COLO668 (cell line): ENCODE results near the gene C14orf93.

ENCODE experiments used
- DNase-seq: peaks from one replicate; lab custom pipeline; 2025; ENCODE audit not compliant: unreplicated experiment; lab: John Stamatoyannopoulos, UW

Gene C14orf93

DNA sequence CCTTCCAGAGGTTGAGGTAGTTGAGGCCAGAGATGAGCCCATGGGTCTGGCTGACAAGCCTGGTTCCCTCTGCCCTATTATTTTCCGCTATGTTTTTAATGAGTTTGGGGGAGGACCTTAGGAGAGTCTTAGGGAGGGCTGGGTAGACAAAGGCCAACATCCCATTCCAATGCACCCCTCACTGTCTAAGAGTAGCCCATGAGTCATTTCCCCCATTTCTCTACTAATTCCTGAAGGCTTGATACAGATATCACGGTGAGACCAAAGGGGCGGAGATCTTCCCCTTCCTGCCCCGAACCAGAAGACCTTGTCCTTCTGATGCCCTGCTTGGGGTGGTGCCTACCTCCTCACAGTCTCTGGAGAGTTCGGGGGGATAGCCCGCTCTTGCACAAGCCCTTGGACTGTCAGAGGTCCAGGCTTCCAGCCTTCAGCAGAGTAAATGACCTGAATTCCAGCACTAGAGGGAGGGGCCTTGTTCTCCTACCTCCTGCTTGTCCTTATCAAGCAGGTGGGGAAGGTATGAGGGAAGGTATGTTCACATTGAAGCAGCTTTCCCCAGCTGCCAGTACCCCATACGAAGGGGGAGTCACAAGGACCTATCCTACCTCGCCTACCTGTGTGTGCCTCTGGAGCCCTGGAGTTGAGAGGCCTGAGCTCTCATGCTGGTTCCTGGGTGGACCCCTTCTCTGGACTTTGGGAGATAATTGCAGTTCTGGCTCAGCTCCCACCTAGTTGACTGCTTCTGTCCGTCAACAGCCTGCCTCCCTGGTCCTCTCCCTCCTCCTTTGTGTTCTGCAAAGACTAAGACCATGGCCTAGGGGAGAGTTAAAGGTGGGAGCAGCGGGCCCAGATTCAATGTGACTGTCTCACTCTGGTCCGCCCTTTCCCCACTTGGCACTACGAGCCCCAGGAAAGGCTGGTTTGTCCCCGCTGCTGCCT, 35.7 kb upstream of the C14orf93 start:
- DNase-seq, result no peak

DNA sequence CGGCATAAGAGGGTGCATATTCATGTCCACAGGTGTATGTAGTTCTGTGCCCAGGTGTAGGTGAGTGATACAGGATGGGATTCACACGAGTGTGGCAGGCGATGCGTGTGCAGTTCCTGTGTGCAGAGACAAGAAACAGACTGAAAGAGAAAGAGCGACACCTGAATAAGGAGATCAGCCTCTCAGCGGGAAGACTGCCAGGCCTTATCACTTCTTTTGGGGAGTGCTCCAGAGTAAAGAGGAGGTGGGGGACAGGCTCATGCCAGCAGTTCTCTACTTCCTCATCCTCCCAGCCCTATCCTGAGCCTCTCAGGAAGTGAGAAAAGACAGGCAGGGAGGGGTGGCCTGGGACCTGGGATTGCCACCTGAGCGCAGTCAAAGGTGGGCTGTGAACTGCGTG, 34.9 kb upstream of the C14orf93 start:
- no peak for DNase-seq

DNA sequence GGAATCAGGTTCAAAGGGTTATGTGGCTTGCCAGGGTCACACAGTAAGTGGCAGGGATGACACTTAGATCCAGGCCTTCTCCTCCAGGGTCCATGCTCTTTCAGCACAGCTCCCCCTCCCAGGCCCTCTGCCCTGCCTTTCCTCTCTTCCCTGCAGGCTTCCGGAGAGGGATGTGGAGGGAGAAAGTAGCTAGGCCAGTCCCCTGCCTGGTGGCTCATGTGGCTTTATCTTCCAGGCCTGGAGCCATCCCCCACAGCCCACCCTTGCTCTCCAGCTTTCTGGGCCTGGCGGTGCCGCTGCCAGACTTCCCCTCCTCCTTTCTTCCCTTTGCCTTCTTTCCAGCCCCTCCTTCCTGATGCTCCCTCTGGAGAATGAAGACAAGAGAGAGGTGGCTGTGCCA, 33.8 kb upstream of the C14orf93 start:
- DNase-seq, result no peak

GRCh38 chr14:23043145-23043544, 33.2 kb upstream of the C14orf93 start:
- DNase-seq, result no peak

- no peak for DNase-seq
Measured at GRCh38 chr14:23042162-23042965, 32.4 kb upstream of the C14orf93 start, which contains the start of gene PSMB11. Gene PSMB11, plus strand, starts transcription at chr14:23042212. Its CDS starts 14 bp downstream, at chr14:23042226.

DNA sequence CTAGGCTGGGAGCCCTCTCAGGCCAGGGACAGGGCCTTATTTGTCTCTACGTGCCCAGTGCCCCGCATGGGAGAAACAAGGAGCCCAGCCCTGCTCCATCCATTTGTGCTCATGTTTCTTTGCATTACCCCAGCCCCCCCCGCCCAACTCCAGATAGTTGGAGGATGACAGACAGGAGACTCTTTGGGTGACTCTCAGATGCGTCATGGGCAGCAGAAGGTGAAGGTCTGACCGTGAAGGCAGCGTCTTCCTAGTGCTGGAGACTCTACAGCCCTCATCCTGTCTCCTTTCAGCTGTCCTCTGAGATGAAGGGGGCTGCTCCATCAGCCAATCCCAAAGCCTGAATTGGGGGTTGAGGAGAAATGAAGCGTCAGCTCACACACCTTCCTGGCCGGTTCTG, 31.8 kb upstream of the C14orf93 start:
- no peak for DNase-seq

DNA sequence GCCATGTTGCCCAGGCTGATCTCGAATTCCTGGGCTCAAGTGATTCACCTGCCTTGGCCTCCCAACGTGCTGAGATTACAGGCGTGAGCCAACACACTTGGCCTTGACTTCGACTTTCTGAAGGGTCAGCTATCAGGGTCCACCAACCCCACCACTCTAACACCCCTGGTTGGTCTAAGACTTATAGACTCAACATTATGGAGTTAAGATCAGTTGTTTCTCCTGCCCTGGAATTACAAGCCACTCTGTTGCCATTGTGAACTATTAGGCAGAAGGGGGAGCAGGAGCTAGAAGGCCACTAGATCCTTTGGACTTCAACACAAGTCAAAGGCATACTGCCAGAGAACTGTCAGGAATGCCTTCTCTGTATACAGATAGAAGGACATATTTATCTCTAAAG, 30.2 kb upstream of the C14orf93 start:
- no peak for DNase-seq

GRCh38 chr14:23035303-23036144, 25.6 kb upstream of the C14orf93 start:
- no peak for DNase-seq

DNA sequence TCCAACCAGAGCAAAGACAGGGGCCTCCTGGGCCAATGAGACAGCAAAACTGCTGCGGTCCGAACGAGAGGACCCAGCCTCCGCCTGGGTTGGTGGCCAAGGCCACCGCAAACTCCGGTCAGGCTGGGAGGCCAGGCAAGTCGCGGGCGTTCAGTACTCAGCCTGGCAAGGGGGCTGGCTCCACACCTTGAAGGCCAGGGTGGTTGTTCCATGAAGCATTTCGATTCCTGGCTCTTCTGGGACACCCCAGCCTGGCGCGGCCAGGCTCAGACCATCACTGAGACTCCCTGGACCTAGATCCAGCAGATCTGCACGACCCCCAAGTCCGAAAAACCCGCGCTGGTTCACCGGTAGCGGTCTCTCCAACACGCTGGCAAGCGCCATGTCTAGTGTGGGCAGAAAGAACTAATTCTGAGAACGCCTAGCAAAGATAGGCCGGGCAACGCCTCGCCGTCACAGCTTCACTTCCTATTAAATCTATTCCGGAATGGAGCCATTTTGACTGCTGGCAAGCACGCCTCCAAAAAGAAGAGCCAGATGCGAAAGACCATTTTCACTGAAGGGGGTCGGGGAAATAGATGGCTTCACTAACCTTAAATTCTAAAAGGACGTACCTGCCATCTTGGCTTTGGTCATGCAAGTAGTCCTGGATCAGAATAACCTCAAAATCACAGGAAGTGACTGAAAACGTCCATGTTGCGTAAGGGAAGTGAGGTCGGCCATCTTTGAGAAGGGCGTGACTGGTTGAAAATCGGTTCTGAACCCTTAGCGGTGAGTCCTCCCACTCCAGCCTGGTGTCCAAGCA, 24.8 kb upstream of the C14orf93 start, which contains the start of gene PSMB5:
PSMB5 (minus strand) TSS at position 403 of the 805 bp plus-strand sequence; CDS start at position 384, 19 bp downstream.
- DNase-seq, result no peak

GRCh38 chr14:23033801-23034497, 24.0 kb upstream of the C14orf93 start:
- DNase-seq, result no peak

DNA sequence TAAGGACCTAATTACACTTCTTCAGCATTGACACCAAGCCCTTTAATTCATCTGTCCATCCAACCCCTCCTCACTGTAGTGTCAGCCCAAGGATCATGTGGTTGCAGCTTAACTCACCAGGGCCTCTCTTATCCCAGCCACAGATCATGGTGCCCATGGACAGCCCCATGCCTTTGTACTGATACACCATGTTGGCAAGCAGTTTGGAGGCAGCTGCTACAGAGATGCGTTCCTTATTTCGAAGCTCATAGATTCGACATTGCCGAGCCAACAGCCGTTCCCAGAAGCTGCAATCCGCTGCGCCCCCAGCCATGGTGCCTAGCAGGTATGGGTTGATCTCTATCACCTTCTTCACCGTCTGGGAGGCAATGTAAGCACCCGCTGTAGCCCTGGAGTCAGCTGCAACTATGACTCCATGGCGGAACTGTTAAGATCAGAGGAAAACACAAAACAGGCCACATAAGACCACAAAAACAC, 23.3 kb upstream of the C14orf93 start:
- no peak for DNase-seq

DNA sequence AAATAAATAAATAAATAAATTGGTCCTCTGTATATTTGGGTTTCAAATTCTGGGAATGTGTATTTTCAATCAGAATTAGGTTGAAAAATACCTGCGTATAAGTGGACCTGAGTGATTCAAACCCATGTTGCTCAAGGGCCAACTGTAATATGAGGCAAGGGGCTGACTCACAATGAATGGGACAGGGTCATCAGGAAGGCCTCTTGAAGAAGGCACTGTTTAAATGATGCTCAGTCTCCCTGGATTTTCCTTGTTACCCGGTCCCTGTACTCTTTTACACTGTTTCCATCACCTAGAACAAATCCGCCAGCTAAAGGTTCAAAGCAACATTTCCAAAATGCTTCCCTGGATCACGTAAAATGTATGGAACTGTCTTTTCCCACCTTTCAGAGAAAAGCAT, 21.0 kb upstream of the C14orf93 start:
- DNase-seq, result no peak

DNA sequence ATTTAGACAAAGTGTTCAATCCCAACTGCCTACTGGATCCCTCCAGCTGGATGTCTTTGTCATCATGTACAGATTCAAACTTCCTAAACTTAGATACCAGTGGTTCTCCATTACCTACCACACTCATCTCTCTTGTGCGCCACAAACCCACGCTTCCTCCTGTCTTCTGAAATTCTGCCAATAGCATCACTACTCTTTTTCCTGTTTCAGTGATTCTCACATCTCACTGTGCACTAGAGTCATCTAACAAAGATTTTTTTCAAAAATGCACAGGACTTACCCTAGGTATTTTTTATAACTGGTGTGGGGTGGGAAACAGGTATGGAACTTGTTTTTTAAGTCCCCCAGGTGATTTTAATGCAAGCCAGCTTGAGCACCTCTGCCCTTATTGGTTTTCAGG, 18.9 kb upstream of the C14orf93 start:
- no peak for DNase-seq

DNA sequence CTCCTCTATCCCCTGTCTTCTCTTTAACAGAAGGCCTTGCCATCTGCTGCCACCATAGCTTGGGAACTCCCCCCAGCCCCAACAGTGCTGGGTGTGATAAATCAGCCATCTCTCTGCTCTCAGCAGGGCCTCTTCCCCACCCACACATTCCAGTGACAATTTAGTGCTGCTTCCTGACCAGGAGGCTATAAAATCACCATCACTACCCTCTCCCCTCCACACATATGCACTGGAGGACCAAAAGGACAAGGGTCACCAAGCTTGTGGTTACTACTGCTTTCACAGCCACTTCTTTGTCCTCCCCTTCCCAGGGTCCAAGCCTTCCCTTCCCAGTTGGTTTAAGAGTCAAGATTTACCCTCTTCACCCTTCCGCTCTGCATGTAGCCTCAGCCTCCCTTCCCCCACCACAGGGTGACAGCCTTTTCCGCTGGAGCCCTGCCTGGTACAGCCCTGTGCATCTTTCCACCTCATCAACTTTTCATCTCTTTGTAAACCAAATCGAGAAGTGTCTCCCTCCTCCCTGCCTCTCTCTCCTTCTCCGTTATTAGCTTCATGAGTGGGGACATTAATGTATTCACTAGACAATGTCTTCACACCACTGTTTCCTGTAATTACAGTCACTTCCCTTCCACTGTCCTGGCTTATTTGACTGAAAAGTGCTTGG, 15.3 kb upstream of the C14orf93 start:
- DNase-seq, result no peak

DNA sequence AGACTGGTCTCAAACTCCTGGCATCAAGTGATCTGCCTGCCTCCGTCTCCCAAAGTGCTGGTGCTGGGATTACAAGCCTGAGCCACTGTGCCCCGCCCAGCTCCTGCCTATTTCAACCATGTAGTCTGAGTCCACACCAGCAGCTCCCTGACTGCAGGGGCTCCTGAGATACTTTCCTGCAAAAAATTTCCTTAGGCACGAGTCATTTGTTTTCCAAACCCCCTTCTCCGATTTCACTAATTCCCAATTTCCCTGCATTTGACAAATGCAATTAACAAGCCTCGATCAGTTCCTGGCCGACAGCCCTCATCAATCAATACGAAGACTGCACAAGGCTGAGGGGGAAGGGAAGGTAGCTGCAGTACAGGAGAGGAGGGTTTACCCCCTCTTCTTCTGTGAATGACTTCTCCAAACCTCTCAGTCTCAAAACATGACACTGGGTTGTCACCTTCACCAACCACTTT, 14.7 kb upstream of the C14orf93 start:
- DNase-seq, result no peak

DNA sequence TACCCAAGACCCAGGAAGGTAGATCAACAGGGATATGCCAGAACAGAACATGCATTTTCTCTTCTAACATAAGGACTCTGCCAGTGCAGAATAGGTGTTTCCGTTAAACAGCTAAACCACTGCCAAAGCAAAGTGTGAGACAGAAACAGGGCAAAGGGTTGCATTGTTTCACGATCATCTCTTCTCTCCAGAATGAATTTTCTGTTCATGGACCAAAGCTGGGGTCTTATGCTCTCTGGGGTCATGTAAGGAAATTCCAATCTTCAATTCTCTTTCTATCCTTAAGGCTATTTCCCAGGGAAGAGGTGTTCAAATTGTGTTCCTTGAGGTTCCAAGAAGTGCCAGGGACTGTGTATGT, 13.8 kb upstream of the C14orf93 start:
- no peak for DNase-seq

GRCh38 chr14:23023022-23023794, 13.3 kb upstream of the C14orf93 start:
- DNase-seq, result no peak

DNA sequence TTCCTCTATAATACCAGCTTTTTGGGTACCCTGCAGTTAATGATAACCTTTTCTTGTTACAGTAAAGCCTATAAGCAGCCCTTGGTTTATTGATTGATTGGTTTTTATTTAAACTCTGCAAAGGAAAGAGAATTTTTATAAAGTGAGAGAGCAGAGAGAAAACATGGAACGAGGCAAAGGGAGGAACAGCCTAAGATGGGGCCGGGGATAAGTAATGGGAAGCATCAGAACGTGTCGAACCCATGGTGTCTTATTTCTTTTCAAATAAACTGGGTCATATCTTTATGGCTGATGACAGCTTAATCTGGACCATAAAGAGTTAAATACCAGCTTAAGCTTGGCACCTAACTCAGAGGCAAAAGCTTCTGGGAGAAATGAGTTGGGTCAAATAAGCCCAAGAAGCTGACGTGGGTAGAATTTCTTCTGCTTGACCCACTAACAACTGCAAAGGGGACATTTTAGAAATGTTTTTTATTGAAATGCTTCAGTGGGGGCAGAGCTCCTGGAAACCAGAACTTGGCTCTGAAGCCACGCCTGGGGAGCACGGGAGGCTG, 12.0 kb upstream of the C14orf93 start:
- no peak for DNase-seq
